Measurements from ENCODE around the gene HSD3B2.

- TF ChIP-seq POLR2A (IDR thresholded peaks at IDR 0.05; ENCODE audit: low read depth, low read length) (no peak), TAF1 (IDR thresholded peaks at IDR 0.05; ENCODE audit: borderline replicate concordance, low read depth, low read length) (no peak)
Measured at GRCh38 chr1:119379117-119379516, 35.8 kb upstream of the HSD3B2 start.

All from GM12892 (cell line).